Gastroesophageal sphincter (tissue), 3 donors: Measurements from ENCODE around the gene USP28.

Source experiments
- EP300 ChIP-seq: sonication (generic); formaldehyde crosslinking; IDR thresholded peaks from one replicate; pipeline ENCODE4 v1.6.1; 2017; ENCODE audit warnings: antibody characterized with exemption, mild to moderate bottlenecking
- POLR2A ChIP-seq, 2 donors: fragments of 450-650 bp; IDR thresholded peaks; one replicate each; pipeline ENCODE4 v1.6.1; 2017; ENCODE audit warnings: antibody characterized with exemption in 2 of 2, mild to moderate bottlenecking in 2 of 2, moderate library complexity in 1 of 2
- POLR2AphosphoS5 ChIP-seq: sonication (generic); formaldehyde crosslinking; IDR thresholded peaks from one replicate; pipeline ENCODE4 v1.6.1; 2017; ENCODE audit warnings: antibody characterized with exemption
- TF ChIP-seq, protein P1 (sequence below), 4 experiments: fragments of 200-600 bp in 2 of 4; fragments of 450-650 bp in 2 of 4; sonication (generic) in 1 of 4; IDR thresholded peaks; one replicate each; pipeline ENCODE4 v1.5.1; 2017 to 2019; ENCODE audit warnings: antibody characterized with exemption in 4 of 4, mild to moderate bottlenecking in 2 of 4, moderate library complexity in 2 of 4

DNA sequence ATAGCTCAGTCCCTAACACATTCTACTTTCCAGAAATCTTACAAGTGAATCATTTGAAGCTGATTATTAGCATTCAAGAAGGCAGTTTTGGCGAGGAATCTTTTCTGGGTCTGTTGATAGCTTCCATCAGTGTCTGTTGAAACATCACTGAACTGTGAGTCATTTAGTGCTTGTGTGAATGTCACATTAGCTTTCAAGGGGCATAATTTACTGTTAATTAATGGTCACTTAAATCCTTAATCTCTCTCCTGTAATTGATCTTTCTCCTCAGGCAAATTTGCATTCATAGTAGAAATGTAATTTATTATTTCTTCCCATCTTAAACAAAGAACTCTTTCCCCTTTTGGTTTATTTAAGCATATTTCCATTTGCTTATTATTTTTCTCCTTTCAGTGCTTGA lies 31.8 kb upstream of the USP28 start:
- no peak for TF ChIP-seq POLR2A (IDR thresholded peaks at IDR 0.05)
- TF ChIP-seq, protein P1, sequence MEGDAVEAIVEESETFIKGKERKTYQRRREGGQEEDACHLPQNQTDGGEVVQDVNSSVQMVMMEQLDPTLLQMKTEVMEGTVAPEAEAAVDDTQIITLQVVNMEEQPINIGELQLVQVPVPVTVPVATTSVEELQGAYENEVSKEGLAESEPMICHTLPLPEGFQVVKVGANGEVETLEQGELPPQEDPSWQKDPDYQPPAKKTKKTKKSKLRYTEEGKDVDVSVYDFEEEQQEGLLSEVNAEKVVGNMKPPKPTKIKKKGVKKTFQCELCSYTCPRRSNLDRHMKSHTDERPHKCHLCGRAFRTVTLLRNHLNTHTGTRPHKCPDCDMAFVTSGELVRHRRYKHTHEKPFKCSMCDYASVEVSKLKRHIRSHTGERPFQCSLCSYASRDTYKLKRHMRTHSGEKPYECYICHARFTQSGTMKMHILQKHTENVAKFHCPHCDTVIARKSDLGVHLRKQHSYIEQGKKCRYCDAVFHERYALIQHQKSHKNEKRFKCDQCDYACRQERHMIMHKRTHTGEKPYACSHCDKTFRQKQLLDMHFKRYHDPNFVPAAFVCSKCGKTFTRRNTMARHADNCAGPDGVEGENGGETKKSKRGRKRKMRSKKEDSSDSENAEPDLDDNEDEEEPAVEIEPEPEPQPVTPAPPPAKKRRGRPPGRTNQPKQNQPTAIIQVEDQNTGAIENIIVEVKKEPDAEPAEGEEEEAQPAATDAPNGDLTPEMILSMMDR (IDR thresholded peaks at IDR 0.05): no peak
- TF ChIP-seq EP300: no peak
- TF ChIP-seq POLR2AphosphoS5: no peak
